Measurements from ENCODE around the gene UCN2. TPM values are rescaled to one million over a fixed set of nuclear protein-coding genes. Genes with fewer than 3 reads are reported as not detected.

Gene UCN2
- total RNA-seq, 3 donors from 2014 or later = 0.44 TPM; not detected in 2

GRCh38 chr3:48600711-48601621, 37.4 kb upstream of the UCN2 start:
- peaks cover 24% of the 10 kb centered on the region for H3K36me3 ChIP-seq
- H3K4me1 ChIP-seq = peaks cover 10 to 14% of the 10 kb centered on the region in 2 donors
- DNase-seq (ENCODE audit: low spot score in 2 of 2) = no peak
- H3K27me3 ChIP-seq = no peaks in the 10 kb centered on the region
- H3K9me3 ChIP-seq = no peaks in the 10 kb centered on the region
- peak overlapping the region; percentile 91 to 94 for H3K27ac ChIP-seq
- intact Hi-C loops (cut with DNase I; ENCODE audit: low total_unique reads) = no loop called here
- H3K4me3 ChIP-seq = no peak overlapping the region
- TF ChIP-seq POLR2AphosphoS5 (IDR thresholded peaks at IDR 0.05) (no peak), POLR2A (IDR thresholded peaks at IDR 0.05) (no peak), CTCF (IDR thresholded peaks at IDR 0.05) (no peak)

- Histone ChIP-seq H3K4me3 (peak overlapping the region in 1 of 3 donors; percentile 41), H3K9me3 (no peaks in the 10 kb centered on the region), H3K4me1 (peaks cover 14 to 15% of the 10 kb centered on the region in 2 donors), H3K27me3 (no peaks in the 10 kb centered on the region), H3K27ac (peak overlapping the region; percentile 91 to 94), H3K36me3 (peaks cover 24% of the 10 kb centered on the region)
- DNase-seq (ENCODE audit: low spot score in 2 of 2) = no peak
- TF ChIP-seq POLR2A (IDR thresholded peaks at IDR 0.05) (no peak), CTCF (IDR thresholded peaks at IDR 0.05) (no peak), POLR2AphosphoS5 (IDR thresholded peaks at IDR 0.05) (no peak)
- intact Hi-C loops (cut with DNase I; ENCODE audit: low total_unique reads) = no loop called here
Observed at GRCh38 chr3:48599509-48600285, 36.1 kb upstream of the UCN2 start.

GRCh38 chr3:48599077-48599501, 35.5 kb upstream of the UCN2 start:
- peak; percentile 77 to 98 for DNase-seq (ENCODE audit: low spot score in 2 of 2)
- Histone ChIP-seq H3K4me1 (peaks cover 14 to 15% of the 10 kb centered on the region in 2 donors), H3K9me3 (no peaks in the 10 kb centered on the region), H3K27me3 (peaks cover 0 to 2% of the 10 kb centered on the region in 2 donors), H3K4me3 (peak overlapping the region in 1 of 3 donors; percentile 41), H3K36me3 (peaks cover 24% of the 10 kb centered on the region), H3K27ac (peak overlapping the region; percentile 91 to 94)
- intact Hi-C loops (cut with DNase I; ENCODE audit: low total_unique reads) = no loop called here
- TF ChIP-seq POLR2A (IDR thresholded peaks at IDR 0.05) (no peak), POLR2AphosphoS5 (IDR thresholded peaks at IDR 0.05) (peak in 1 of 3 donors; percentile 35)

GRCh38 chr3:48598323-48599076, 34.9 kb upstream of the UCN2 start:
- peak; percentile 63 to 93 for DNase-seq (ENCODE audit: low spot score in 2 of 2)
- H3K27ac ChIP-seq = peak overlapping the region; percentile 91 to 94
- H3K4me1 ChIP-seq = peaks cover 14 to 15% of the 10 kb centered on the region in 2 donors
- TF ChIP-seq POLR2AphosphoS5 (IDR thresholded peaks at IDR 0.05) = peak in 1 of 3 donors; percentile 28
- TF ChIP-seq CTCF (IDR thresholded peaks at IDR 0.05) = no peak
- intact Hi-C loops (cut with DNase I; ENCODE audit: low total_unique reads) = no loop called here
- H3K9me3 ChIP-seq = no peaks in the 10 kb centered on the region
- peaks cover 0 to 2% of the 10 kb centered on the region in 2 donors for H3K27me3 ChIP-seq
- peaks cover 21% of the 10 kb centered on the region for H3K36me3 ChIP-seq
- H3K4me3 ChIP-seq = peak overlapping the region in 1 of 3 donors; percentile 41

GRCh38 chr3:48597408-48597800, 33.8 kb upstream of the UCN2 start:
- no peak for TF ChIP-seq POLR2AphosphoS5 (IDR thresholded peaks at IDR 0.05)
- TF ChIP-seq CTCF (IDR thresholded peaks at IDR 0.05) = no peak
- TF ChIP-seq POLR2A (IDR thresholded peaks at IDR 0.05) = no peak
- peak overlapping the region; percentile 91 to 94 for H3K27ac ChIP-seq

More at GRCh38 chr3:48597408-48597800, 33.8 kb upstream of the UCN2 start:
- Histone ChIP-seq H3K27me3 (peaks cover 0 to 2% of the 10 kb centered on the region in 2 donors), H3K36me3 (peaks cover 13% of the 10 kb centered on the region), H3K4me3 (peak overlapping the region in 1 of 3 donors; percentile 5), H3K4me1 (peaks cover 14 to 15% of the 10 kb centered on the region in 2 donors), H3K9me3 (no peaks in the 10 kb centered on the region)
- intact Hi-C loops (cut with DNase I; ENCODE audit: low total_unique reads) = no loop called here
- DNase-seq (ENCODE audit: low spot score in 2 of 2) = no peak
